K562 treated with DMSO at 1 percent for 4 hours (cell line): ENCODE results near the gene ZNF619. TPM values are rescaled to one million over a fixed set of nuclear protein-coding genes. Genes with fewer than 3 reads are reported as not detected.

Source experiments
- total RNA-seq: library from RNA; unstranded; fragments of 300-600 nt; gene quantifications from 2 replicates; pipeline ENCODE4 v1.2.3, GENCODE V29; 2022; ENCODE audit not compliant: insufficient read depth

The ZNF619 gene
- 2.7 and 3.5 TPM in 2 replicates for total RNA-seq

GRCh38 chr3:40476478-40477470 lies at the start of gene ZNF619:
TSS of gene ZNF619 (plus strand) at chr3:40477122. CDS start at chr3:40477980, 858 bp downstream.

GRCh38 chr3:40456940-40457823 lies 19.7 kb upstream of the ZNF619 start, which contains the start of gene RPL14:
TSS of gene RPL14 (plus strand) at chr3:40457339. CDS start at chr3:40457472, 133 bp downstream.

GRCh38 chr3:40505599-40506462 lies 28.9 kb downstream of the ZNF619 start, which contains the start of gene ZNF620:
TSS of gene ZNF620 (plus strand) at chr3:40506039. CDS start at chr3:40506353, 314 bp downstream.

GRCh38 chr3:40524568-40525285 lies 47.8 kb downstream of the ZNF619 start, which contains the start of gene ZNF621:
TSS of gene ZNF621 (plus strand) at chr3:40524960. CDS start at chr3:40525841, 881 bp downstream.

Other genes with a start within 250 kb of the ZNF619 start
- 150 and 167 TPM in 2 replicates for gene EIF1B, start 167.4 kb upstream of the ZNF619 start, total RNA-seq
- 1.3 TPM in 2 replicates for gene ENTPD3, start 89.9 kb upstream of the ZNF619 start, total RNA-seq
- 3,441 and 3,500 TPM in 2 replicates for gene RPL14, start 19.8 kb upstream of the ZNF619 start, total RNA-seq
- gene ZNF620, start 28.9 kb downstream of the ZNF619 start, total RNA-seq = 2.9 and 4.1 TPM in 2 replicates
- gene ZNF621, start 47.8 kb downstream of the ZNF619 start, total RNA-seq = 6.4 and 7.8 TPM in 2 replicates